HepG2 (cell line): ENCODE data around the gene GTPBP6. TPM values are rescaled to one million over a fixed set of nuclear protein-coding genes. Genes with fewer than 3 reads are reported as not detected.

Experiments used
- ATAC-seq: fragments of 200-7000 bp; cut with Tn5 transposase; 3 replicates; pipeline ENCODE4 v1.9.1; 2020; ENCODE audit warnings: mild to moderate bottlenecking, moderate library complexity
- BruUV-seq: library from RNA; stranded (reverse); fragments of 400-500 nt; replicated peaks from 2 replicates; lab custom pipeline; 2021; lab: Mats Ljungman, UMichigan
- CTCF ChIA-PET: fragments of 300-600 bp; formaldehyde crosslinking; extraction: SDS; loops from one replicate; lab custom pipeline; 2021; ENCODE audit warnings: low total read pairs, inconsistent platforms, low intra/inter-chr PET ratio; lab: Yijun Ruan, JAX
- POLR2A ChIA-PET: fragments of 350-600 bp; sonication (Branson Sonifier 250); formaldehyde crosslinking; loops from one replicate; lab custom pipeline; 2020; ENCODE audit warnings: antibody characterized with exemption, inconsistent platforms; lab: Yijun Ruan, JAX
- DNase-seq: peaks from one replicate; pipeline ENCODE4 v3.0.0-alpha.2; 2015; ENCODE audit warnings: low spot score
- FAIRE-seq: peaks from 3 replicates; lab custom pipeline; 2011; peaks lifted over from hg19 to GRCh38; lab: Jason Lieb, UNC
- H2AFZ ChIP-seq: one replicate; pipeline ENCODE4 v1.6.1; 2011; ENCODE audit warnings: low read length, inconsistent platforms
- H3K27ac ChIP-seq: fragments of 300-600 bp; 3 replicates; pipeline ENCODE4 v1.8.0; 2011; ENCODE audit warnings: mixed run types, mild to moderate bottlenecking, mixed read lengths, low read length, inconsistent platforms; ENCODE audit not compliant: insufficient read depth; ENCODE audit errors: extremely low read length
- H3K27me3 ChIP-seq, 2 experiments: fragments of 200-600 bp in 1 of 2; 2 replicates in 1 of 2; 3 replicates in 1 of 2; pipeline versions ENCODE4 v1.6.0 to v1.8.0; 2011; ENCODE audit warnings: low read length in 2 of 2, mild to moderate bottlenecking in 2 of 2, moderate library complexity in 2 of 2, inconsistent platforms in 1 of 2; ENCODE audit not compliant: insufficient read depth in 2 of 2, control insufficient read depth in 1 of 2
- H3K36me3 ChIP-seq, 2 experiments: fragments of 200-600 bp in 1 of 2; replicated peaks in 1 of 2; 2 replicates in 1 of 2; 3 replicates in 1 of 2; pipeline versions ENCODE4 v1.5.1 to v1.8.0; 2011; ENCODE audit warnings: low read length in 2 of 2, inconsistent platforms in 1 of 2; ENCODE audit not compliant: insufficient read depth in 2 of 2, control insufficient read depth in 1 of 2
- H3K4me1 ChIP-seq: 2 replicates; pipeline ENCODE4 v1.5.1; 2012; ENCODE audit warnings: low read length, inconsistent platforms; ENCODE audit not compliant: insufficient read depth
- H3K4me2 ChIP-seq: 2 replicates; pipeline ENCODE4 v1.6.0; 2011; ENCODE audit warnings: low read depth, low read length, inconsistent platforms
- H3K4me3 ChIP-seq, 3 experiments: fragments of 200-600 bp in 1 of 3; sonication (generic), shearing (Covaris generic) in 1 of 3; replicated peaks in 1 of 3; 2 replicates each; pipeline ENCODE4 v1.5.1; 2011 to 2016; ENCODE audit warnings: low read length in 3 of 3, inconsistent platforms in 2 of 3, low read depth in 2 of 3, mild to moderate bottlenecking in 2 of 3, control low read depth in 1 of 3, mixed read lengths in 1 of 3; ENCODE audit not compliant: insufficient read depth in 1 of 3
- H3K79me2 ChIP-seq: one replicate; pipeline ENCODE4 v1.6.1; 2011; ENCODE audit warnings: low read length, inconsistent platforms; ENCODE audit not compliant: insufficient read depth
- H3K9ac ChIP-seq: 2 replicates; pipeline ENCODE4 v1.6.0; 2011; ENCODE audit warnings: mild to moderate bottlenecking, low read depth, low read length, inconsistent platforms; ENCODE audit not compliant: insufficient read depth
- H3K9me3 ChIP-seq: 2 replicates; pipeline ENCODE4 v1.5.1; 2012; ENCODE audit warnings: mild to moderate bottlenecking, low read length
- H4K20me1 ChIP-seq: 2 replicates; pipeline ENCODE4 v1.6.0; 2011; ENCODE audit warnings: inconsistent platforms, mild to moderate bottlenecking, low read length, moderate library complexity; ENCODE audit not compliant: insufficient read depth
- KLF13 ChIP-seq: sonication (generic); formaldehyde crosslinking; IDR thresholded peaks from 2 replicates; pipeline ENCODE4 v1.4.0; 2020; ENCODE audit warnings: mild to moderate bottlenecking, missing genetic modification reagents
- NFKB2 ChIP-seq: sonication (generic); formaldehyde crosslinking; IDR thresholded peaks from 2 replicates; pipeline ENCODE4 v1.4.0; 2020; ENCODE audit warnings: missing genetic modification reagents, borderline replicate concordance
- PAXIP1 ChIP-seq: sonication (generic); formaldehyde crosslinking; conservative IDR thresholded peaks from 2 replicates; pipeline ENCODE4 v1.4.0; 2020; ENCODE audit warnings: mild to moderate bottlenecking, missing genetic modification reagents, moderate library complexity
- RBFOX2 ChIP-seq: fragments of 200-400 bp; formaldehyde crosslinking; IDR thresholded peaks from 2 replicates; pipeline ENCODE4 v1.6.1; 2017; ENCODE audit warnings: low read depth, mild to moderate bottlenecking, low read length
- ZNF232 ChIP-seq: sonication (generic); formaldehyde crosslinking; IDR thresholded peaks from 2 replicates; pipeline ENCODE4 v1.4.0; 2020; ENCODE audit warnings: missing genetic modification reagents, borderline replicate concordance
- WGBS: methylation state at CpG from one replicate; pipeline ENCODE4 v1.1.6; 2017; ENCODE audit warnings: low lambda C conversion rate; 5-methylcytosine and 5-hydroxymethylcytosine counted together
- in situ Hi-C: cut with HindIII; loops from 2 replicates; pipeline ENCODE4 v1.10.0; 2017; ENCODE audit warnings: low pct_unique_long_range_greater_than_20kb; ENCODE audit not compliant: extremely low pct_ligation_motif_present
- intact Hi-C: fragments of 100-400 bp; cut with micrococcal nuclease; formaldehyde crosslinking; loops from one replicate; pipeline ENCODE4 v1.10.0; 2022; ENCODE audit not compliant: unreplicated experiment
- polyA plus RNA-seq, 8 experiments: library from polyadenylated mRNA; depleted of rRNA in 3 of 8; stranded (reverse) in 7 of 8; unstranded in 1 of 8; fragments of >200 nt; fragmentation: Illumina TruSeq in 4 of 8; extraction: Trizol in 4 of 8; gene quantifications; 2 replicates each; pipeline versions ENCODE4 v1.2.1 to v1.2.3, GENCODE V29; 2011 to 2016; ENCODE audit warnings: low read depth in 4 of 8, missing spikeins in 1 of 8, mixed read lengths in 1 of 8; ENCODE audit not compliant: insufficient read depth in 1 of 8
- total RNA-seq, 5 experiments: library from RNA; depleted of rRNA; stranded (reverse); fragments of >200 nt; fragmentation: Illumina TruSeq; extraction: Trizol; gene quantifications; 2 replicates each; pipeline ENCODE4 v1.2.3, GENCODE V29; 2016; ENCODE audit warnings: low read depth in 1 of 5

Gene GTPBP6
- total and polyA plus RNA-seq, 2 of the 13 experiments (the other 11 are each of a cell fraction or from before 2014, with no cell fraction given): 20.2 to 39.6 TPM

DNA sequence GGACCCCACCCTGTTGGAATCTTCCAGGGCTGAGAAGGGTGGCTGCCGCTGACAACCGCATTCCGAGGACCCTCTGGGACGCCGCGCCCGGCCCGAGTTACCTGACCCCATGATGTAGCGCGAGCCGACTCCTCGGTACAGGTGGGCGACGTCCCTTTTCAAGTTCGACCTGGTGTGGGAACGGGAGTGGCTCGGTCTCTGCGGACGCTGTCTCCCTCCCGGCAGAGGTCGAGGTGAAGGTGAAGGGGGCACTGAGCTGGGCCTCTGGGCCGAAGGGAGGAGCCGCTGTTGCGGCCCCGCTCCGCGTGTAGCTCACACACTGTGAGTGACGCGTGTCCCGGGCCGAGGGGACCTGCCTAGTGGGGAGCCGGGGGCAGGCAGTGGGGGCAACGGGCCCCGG lies 4.5 kb downstream of the GTPBP6 start:
- WGBS: 97% methylated on average over 33 of the region's 34 CpGs
- H3K4me3 ChIP-seq: no peak overlapping the region
- POLR2A ChIA-PET: no interaction called here
- no TSS peak for BruUV-seq
- peaks cover 6% of the 10 kb centered on the region; the same call in 1 of the 2 replicates for H4K20me1 ChIP-seq
- intact Hi-C loops: no loop called here
- no peak overlapping the region for H3K9ac ChIP-seq
- H3K9me3 ChIP-seq: no peaks in the 10 kb centered on the region
- TF ChIP-seq KLF13 (CRISPR knock-in tag) (no peak), PAXIP1 (CRISPR knock-in tag) (no peak), RBFOX2 (peak; percentile 69), NFKB2 (no peak), ZNF232 (CRISPR knock-in tag) (no peak)
- ATAC-seq: no peak
- CTCF ChIA-PET: no interaction called here
- no peak overlapping the region for H2AFZ ChIP-seq
- no peaks in the 10 kb centered on the region for H3K27me3 ChIP-seq
- H3K4me1 ChIP-seq: no peaks in the 10 kb centered on the region
- H3K27ac ChIP-seq: no peak overlapping the region
- peaks cover 16 to 54% of the 10 kb centered on the region in 2 experiments; a peak in 4 of 5 replicates for H3K36me3 ChIP-seq
- H3K4me2 ChIP-seq: no peak overlapping the region
- H3K79me2 ChIP-seq: peaks cover 6% of the 10 kb centered on the region
- FAIRE-seq: no peak
- DNase-seq: no peak
- in situ Hi-C loops: no loop called here
